Fibroblast of upper back skin (primary cell): ENCODE data around the gene PECR.
"Not testable (repeated sequence)": the region's sequence is repeated elsewhere in the genome, so short reads cannot be mapped to it uniquely, and the experiment has no call there.

Experiments used
- DNase-seq: peaks from one replicate; pipeline ENCODE4 v3.0.0-alpha.2; 2013

The PECR gene

DNA sequence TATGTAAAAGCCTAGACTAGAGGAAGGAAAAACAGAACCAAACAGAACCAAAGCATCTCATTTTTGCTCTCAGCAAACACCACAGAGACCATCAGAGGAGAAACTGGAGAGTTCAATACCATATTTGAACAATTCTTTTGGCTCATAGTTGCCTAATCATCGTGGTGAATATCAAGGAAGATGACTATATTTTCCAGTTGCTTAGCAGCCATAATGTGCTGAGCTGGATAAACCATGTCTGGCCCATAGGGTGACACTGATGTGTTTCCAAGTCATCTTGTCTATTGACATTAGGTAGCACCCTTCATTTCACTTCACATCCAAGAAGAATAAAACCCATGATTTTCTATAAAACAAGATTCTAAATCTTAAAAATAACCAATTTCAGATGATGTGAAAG lies 21.6 kb upstream of the PECR start:
- DNase-seq = no peak

DNA sequence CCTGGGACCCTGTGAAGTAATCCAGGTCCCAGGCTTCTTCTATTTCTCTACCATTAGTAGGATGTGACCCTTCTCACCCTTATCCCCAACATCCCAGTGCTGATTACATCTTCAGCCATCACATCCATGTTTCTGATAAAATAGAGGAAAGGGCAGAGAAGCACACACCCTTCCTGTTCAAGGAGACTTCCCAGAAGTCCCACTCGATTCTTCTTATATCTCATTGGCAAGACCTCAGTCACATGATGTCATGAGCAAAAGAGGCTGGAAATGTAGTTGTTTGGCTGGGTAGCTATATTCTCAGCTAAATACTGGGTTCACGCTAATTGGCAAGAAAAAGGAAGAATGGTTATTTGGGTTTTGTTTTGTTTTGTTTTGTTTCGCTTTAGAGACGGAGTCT lies 19.5 kb upstream of the PECR start:
- no peak for DNase-seq

DNA sequence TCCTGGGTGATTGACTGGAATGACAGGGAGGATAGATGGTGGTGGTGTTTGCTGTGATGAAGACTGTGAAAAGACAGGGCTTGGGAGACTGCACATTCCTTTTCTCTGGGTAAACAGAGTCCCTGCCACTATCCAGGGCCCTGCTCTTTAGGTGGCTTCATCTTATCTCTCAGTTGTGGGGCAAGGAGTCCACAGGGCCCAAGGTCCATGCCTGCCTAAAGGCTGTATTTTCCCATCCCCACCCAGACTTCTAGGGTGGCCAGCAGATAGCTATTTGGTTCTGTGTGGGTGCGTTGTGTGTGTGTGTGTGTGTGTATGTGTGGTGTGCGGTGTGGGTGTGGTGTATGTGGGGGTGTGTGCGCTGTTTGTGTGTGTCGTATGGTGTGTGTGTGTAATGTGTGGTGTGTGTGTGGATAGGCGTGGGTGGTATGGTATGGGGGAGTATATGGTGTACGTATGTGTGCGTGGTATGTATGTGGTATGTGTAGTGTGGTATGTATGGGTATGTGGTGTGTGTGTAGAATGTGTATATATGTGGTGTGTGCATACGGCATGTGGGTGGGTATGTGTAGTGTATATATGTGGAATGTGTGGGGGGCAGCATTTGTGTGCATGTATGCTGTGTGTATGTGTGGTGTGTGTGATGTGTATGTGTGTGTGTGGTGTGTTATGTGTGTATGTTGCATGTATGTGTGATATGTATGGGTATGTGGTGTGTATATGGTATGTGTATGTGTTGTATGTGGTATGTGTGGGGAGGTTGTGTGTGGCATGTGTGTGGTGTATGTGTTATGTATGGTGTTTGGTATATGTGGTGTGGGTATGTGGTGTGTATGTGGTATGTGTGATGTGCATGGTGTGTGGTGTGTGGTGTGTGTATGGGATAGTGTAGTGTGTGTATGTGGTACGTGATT lies 17.1 kb upstream of the PECR start:
- no peak for DNase-seq

DNA sequence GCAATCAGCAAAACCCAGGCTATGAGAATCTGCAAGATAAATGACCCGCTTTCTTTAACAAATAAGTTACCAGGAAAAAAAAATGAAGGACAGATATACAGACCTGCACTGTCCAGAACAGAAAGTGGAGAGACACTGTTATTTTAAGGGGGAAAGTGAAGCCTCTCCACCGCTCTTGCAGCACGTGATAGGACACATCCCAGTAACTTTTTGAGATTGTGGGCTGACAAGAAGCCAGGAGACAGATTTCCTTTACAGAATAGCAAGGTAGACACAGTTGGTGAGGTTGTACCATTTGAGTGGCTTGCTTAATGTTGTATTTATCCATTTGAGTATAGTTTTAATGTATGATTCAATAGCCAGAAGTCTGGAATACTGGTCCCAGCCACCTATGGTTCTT lies 13.1 kb upstream of the PECR start:
- no peak for DNase-seq

DNA sequence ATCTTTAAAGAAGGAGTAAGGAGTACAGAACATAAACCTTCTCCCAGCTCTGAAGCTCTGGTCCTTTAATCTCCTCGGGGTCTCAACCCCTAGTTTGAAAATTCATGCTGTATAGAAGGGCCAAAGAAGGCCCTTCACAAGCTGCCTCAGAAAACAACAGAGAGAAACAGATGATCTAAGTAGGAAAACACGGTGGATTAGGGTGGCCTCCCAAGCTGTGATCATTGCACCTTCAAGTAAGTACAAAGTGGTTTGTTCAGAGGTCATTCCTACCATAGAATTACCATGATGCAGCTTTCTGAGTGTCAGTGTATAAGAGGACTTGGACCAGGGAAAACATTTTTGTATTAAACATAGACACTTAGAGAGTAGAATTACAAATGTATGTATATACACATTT lies 11.0 kb upstream of the PECR start:
- no peak for DNase-seq

DNA sequence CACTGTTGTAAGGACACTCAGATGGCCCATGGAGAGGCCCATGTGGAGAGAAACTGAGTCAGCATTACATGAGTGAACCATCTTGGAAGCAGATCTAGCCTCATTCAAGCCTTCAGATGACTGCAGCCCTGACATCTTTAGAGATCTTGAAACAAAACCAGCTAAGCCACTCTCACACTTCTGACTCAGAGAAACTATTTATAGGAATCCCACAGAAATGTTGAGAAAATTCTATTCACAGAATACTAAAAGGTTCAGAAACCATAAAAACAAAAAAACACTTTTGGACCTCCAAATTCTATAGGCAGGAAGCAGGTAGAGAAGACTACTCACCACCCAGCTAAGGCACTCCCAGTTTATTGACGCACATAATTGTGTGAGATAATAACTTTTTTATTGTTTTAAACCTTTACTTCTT lies 8.8 kb upstream of the PECR start:
- DNase-seq = peak; percentile 37

DNA sequence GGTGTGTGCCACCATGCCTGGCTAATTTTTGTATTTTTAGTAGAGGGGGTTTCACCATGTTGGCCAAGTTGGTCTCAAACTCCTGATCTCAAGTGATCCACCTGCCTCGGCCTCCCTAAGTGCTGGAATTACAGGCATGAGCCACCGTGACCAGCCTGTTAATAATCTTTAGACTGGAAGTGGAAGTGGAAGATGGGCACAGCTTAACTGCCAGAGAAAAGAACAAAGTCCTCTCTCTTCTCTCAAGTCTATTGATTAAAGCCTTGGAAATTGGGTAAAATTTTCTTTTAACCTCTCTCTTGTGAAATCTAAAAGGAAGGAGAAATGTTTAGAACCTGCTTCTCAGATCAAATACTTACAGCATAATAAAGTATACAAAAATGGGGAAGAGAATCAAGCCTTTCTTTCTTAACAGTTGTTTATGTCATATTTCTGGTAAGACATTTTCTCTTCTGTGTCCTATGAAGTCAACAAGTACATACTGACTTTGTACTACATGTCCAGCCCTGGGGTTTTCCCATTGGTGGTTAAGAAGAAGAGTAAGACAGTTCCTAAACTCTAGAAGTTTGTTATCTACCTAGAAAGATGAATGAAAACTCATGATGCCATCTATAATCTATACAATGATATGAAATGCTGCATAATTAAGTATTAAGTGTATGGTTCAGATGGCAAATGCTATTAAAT lies 4.7 kb upstream of the PECR start:
- DNase-seq = no peak

DNA sequence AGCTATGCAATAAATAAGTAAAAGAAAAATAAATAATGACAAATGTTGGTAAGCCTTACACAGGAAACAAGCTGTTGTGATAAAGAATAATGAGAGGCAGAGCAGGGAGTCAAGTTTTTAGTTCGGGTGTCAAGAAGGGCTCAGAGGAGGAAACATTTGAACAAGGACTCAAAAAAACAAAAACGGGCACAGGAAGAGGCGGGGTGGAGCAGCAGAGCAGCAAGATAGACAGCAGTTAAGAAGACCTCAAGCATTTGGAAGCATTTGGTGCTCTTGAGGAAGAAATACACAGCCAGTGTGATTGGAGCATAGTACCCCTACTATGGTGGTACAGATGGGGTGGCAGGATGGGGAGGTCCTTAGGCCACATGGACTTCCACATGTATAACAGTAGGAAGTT lies 2.9 kb upstream of the PECR start:
- DNase-seq = no peak

DNA sequence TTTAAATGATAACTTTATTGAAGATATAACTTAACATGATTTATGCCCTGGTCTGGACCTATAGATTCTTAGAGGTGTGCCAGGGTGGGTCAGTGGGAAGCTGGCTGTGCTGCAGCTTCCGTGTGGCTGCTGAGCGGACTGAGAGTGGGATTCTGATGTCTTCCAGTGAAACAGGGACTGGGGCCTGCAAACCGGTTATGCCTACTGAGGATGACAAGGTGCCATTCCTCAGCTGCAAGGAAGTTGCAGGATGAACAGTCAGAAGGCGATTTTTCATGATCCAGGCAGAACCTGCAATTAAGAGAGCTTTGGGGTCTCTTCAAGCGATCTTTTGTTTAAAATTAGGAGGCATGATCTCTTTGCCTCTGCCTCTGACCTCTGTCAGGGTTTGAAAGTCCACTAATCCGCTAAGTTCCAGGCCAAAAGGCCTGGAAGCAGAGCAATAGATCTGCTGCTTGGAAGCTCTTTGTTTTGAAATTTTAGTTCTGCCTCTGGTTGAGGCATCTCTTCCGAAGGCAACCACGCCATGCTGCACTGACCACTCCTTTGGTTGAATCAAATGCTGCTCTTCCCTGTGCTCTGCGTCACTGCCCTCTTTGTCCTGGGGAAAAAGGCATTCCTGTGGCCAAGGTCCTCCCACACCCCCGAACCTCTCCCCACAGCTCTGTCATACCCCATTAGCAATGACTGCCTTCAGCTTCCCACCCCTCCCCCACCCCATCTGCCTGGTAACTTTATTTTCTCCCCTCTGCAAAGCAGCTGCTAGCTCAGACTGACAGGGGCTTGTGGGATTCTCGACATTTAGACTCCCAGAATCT lies 2.1 kb upstream of the PECR start:
- DNase-seq = peak; percentile 82

DNA sequence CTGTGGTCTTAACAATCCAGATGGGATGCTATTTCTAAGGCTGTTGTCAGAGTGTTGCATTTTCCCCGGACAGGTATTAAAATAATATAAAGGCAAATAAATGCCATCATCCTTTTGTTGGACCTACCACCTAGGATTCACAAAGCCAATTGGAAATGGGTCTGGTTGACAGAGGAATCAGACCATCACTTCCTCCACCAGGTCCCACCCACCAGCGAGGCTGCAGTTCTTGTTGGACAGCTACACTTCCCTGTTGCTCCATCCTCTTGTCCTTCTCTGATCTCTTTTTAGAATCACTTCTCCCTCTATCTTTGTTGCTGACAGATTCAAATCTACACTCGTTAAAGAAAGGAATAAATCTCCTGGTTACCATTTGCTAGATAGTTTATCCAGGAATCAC lies 1.2 kb upstream of the PECR start:
- DNase-seq = no peak

DNA sequence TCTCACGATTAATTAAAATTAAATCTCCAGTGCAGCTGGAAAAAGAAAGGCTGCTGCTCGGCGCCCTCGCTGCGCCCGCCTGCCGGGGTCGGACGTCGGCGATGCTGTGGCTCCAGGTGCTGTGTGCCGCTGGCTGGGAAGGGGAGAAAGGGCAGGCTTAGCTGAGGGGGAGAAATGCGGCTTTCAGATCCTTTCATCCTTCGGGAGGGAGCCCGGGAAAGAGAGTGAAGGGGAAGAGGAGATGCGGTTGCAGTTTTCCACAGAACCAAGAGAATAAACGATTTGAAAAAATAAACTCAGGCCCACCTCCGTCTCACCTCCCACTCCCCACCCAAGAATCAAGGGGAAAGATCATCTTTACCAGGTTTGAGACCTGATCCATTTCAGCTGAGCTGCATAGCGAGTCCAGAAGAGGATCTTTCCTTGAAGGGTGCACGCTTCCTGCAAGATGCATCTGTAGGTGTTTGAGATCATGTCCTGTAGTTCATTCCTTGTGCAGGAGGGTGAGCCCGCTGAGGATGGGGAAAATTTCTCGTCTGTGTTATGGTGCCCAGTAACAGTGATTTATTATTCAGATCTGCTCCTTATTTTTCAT lies 605 bp upstream of the PECR start:
- DNase-seq = no peak

DNA sequence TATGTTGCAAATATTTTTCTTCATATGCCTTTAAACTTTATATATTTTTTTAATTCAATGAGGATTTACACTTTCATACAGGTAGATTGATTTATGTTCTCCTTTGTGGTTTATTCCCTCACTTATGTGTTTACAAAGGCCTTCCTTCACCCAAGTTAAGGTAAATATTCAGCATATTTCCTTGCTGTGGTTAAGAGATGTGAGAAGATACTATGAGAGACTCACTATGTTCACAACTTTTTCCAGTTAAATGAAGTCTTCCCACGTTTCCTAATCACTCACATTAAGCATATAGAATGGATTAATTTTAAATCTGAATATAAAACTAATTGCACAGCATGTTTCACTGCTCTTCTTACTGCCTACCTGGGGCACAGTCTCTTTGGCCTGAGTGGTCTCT lies 597 bp downstream of the PECR start:
- no peak for DNase-seq

DNA sequence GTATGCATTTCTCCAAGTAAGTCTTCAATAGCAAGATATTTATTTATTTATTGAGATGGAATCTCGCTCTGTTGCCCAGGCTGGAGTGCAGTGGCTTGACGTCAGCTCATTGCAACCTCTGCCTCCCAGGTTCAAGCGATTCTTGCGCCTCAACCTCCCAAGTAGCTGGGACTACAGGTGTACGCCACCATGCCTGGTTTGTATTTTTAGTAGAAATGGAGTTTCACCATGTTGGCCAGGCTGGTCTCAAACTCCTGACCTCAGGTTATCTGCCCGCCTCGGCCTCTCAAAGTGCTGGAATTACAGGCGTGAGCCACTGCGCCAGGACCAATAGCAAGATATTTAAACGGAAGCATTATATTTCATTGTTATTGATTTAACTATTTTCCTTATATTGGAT lies 1.6 kb downstream of the PECR start:
- not testable (repeated sequence) for DNase-seq

DNA sequence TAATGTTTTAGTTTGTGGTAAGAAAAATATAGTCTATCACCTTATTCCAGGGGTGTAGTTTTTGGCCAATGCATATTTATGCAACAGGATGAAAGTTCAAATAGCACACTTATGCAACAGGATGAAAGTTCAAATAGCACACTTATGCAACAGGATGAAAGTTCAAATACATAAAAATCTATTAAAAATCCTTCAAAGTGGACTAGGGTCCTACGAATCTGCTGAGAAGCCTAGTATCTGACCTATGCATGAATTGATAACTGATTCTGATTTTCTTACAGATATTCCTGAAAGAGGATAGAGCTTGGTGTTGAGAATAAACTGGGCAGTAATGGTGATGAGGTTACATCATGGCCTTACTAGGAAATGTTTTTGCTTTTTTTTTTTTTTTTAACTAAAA lies 2.8 kb downstream of the PECR start:
- DNase-seq = no peak

DNA sequence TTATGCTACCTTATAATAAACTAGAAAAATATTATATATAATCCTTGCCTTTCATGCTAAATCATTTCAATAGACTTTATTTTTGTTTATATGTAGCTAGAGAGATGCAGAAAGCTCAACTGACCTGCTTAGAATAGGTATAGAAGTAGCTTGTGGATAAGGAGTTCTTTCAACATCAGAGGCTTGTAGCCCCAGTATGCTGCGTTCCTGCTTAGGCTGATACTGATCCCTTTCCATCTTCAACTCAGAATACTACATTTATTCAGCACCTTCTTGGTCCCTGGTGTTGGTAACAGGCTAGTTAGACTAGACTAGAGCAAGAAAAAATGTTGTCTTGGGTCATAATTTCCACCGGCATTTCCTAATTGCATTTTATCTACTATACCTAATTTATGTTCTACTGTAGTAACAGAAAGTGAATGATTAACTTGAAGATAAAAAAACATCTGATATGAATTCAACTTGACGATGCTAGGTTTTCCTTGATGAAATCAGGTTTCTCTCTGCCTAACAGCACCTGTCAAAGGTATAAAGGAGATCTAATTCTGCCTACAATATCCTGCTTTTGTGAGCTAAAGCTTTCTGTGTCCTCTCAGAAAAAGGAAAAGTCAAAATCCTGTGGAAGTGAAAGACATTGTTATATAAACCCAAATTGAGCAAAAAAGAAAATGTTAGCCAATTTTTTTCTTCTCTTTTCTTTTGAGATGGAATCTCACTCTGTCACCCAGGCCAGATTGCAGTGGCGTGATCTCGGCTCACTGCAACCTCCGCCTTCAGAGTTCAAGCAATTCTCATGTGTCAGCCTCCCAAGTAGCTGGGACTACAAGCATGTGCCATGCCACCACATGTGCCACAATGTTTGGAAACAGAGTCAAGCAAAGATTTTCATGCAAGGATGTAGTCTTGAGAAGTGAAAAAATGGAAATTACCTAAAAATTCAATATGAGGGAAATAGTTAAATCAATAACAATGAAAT lies 5.8 kb downstream of the PECR start:
- DNase-seq = no peak

DNA sequence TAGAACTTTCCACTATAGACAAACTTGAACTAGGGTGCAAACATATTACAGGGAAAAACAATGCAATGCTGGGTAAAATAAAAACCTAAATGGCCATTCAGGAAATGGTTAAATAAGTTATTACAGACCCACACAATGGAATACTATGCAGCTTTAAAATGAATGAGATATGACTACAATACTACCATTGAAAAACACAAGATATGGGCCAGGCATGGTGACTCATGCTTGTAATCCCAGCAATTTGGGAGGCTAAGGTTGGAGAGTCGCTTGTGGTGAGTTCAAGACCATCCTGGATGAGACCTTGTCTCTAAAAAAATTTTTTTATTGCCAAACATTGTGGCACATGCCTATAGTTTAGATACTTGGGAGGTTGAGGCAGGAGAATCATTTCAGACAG lies 6.8 kb downstream of the PECR start:
- DNase-seq = no peak

DNA sequence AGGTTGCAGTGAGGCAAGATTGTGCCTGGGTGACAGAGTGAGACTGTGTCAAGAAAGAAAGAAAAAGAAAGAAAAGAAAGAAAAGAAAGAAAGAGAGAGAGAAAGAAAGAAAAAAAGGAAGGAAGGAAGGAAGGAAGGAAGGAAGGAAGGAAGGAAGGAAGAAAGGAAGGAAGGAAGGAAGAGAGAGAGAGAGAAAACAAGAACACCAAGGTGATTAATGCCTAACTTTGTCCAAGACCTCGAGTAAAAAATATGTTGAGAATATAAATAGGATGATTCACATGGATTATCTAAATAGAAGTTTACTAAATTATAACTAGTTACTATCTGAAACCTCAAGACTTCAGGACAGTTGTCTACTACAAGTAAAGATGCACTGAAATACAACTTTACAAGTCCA lies 7.2 kb downstream of the PECR start:
- no peak for DNase-seq

DNA sequence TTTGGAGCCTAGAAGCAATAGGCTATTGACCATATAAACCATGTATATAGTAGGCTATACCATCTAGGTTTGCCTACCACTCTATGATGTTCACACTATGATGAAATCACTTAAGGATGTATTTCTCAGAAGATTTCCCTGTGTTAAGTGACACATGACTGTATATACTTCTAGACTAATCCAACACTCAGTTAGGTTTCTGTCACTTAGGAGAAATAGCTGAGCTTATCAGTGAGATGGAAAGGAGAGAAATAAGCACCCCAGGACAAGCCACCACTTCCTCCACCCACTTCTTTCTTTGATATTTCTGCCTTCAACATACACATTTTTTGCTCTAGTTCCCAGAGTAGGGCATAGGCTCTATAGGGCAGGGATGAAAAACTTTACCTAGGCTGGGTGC lies 7.8 kb downstream of the PECR start:
- DNase-seq = no peak

DNA sequence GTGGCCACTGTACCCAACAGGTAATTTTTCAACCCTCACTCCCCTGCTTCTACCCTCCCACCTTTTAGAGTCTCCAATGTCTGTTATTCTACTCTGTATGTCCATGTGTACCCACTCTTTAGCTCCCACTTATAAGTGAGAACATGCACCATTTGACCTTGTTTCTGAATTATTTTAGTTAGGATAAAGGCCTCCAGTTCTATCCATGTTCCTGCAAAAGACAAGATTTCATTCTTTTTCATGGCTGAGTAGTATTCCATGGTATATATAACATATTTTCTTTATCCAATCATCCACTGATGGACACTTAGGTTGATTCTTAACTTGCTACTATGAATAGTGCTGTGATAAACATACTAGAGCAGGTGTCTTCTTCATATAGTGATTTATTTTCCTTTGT lies 9.1 kb downstream of the PECR start:
- no peak for DNase-seq

DNA sequence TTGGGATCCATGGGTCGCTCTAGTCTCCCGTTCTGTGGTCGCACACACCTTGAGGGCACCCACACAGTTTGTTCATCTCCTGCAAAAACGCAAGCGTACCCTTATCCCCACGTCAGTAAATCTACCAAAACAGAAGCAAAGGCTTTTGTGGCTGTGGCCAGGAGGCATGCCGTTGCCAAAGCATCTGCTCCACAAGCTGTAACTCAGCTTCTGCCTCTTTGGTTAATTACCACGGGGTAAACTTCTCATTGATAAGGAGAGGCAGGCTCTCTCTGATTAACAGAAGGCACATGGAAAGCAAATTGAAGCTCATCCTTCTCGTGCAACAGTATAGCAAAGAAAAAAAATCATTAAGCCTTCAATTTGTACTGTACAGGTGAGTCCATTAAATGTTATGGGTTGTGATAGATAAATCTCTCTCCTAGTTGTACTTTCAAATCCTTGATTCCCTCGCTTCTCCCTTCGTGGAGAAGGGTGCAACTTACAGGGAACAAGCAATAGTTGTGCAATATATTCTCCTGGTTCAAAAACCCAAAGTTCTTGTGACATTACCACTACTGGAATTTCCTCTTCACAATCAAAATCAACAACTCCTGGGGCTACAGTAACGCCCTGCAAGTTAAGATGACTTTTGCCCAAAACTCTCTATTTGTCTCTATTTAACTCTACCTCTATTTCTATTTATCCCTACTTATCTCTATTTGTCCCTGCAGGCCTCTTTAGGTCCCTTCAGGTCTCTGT lies 10.3 kb downstream of the PECR start:
- DNase-seq = no peak

DNA sequence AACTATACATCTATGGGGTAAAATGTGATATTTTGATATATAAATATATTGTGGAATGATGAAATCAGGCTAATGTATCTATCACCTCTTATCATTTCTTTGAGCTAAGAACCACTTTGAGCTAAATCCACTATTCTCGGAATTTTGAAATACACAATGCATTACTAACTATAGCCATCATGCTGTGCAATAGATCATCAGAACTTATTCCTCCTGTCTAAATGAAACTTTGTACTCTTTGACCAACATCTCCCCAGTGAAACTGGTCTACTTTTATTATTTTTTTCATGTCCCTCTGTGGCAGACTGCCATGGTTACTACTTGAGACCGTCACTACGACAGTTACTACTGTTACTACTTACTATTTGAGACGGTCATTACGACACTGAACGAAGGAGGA lies 11.4 kb downstream of the PECR start:
- no peak for DNase-seq
